CD4-positive, alpha-beta memory T cell (primary cell): ENCODE results near the gene HDAC5. TPM values are rescaled to one million over a fixed set of nuclear protein-coding genes. Genes with fewer than 3 reads are reported as not detected.
"Not testable (repeated sequence)": the region's sequence is repeated elsewhere in the genome, so short reads cannot be mapped to it uniquely, and the experiment has no call there.

Experiments used
- CTCF ChIA-PET: fragments of 350-600 bp; sonication (Branson Sonifier 250); formaldehyde crosslinking; loops from one replicate; lab custom pipeline; 2021; ENCODE audit warnings: inconsistent platforms; ENCODE audit not compliant: partially characterized antibody; lab: Charles Lee
- POLR2A ChIA-PET: fragments of 350-600 bp; sonication (Branson Sonifier 250); formaldehyde crosslinking; loops from one replicate; lab custom pipeline; 2021; ENCODE audit not compliant: partially characterized antibody; lab: Charles Lee
- DNase-seq, 5 donors: peaks; one replicate each; pipeline versions ENCODE4 v3.0.0 to v3.0.0-alpha.2; 2020 to 2022; ENCODE audit warnings: mixed read lengths in 1 of 5
- H3K27ac ChIP-seq: one replicate; pipeline ENCODE4 v1.7.0; 2013; ENCODE audit warnings: low read depth, low read length
- H3K27me3 ChIP-seq: 2 replicates; pipeline ENCODE4 v1.7.0; 2013; ENCODE audit warnings: mild to moderate bottlenecking, low read length, moderate library complexity; ENCODE audit not compliant: insufficient read depth
- H3K36me3 ChIP-seq: 2 replicates; pipeline ENCODE4 v1.7.0; 2013; ENCODE audit warnings: mild to moderate bottlenecking, low read length, moderate library complexity; ENCODE audit not compliant: insufficient read depth
- H3K4me1 ChIP-seq: 2 replicates; pipeline ENCODE4 v1.7.0; 2013; ENCODE audit warnings: mild to moderate bottlenecking, low read length, moderate library complexity; ENCODE audit not compliant: insufficient read depth
- H3K4me3 ChIP-seq, 2 donors: one replicate each; pipeline ENCODE4 v1.7.0; 2013; ENCODE audit warnings: low read length in 2 of 2, mild to moderate bottlenecking in 1 of 2
- H3K9me3 ChIP-seq, 2 donors: one replicate each; pipeline ENCODE4 v1.7.0; 2013; ENCODE audit warnings: low read length in 2 of 2, control low read depth in 1 of 2; ENCODE audit not compliant: control insufficient read depth in 1 of 2
- H3K27ac Mint-ChIP-seq, 7 donors: one replicate each; pipeline ENCODE4 v1.8.0; 2020 to 2021; ENCODE audit warnings: mixed read lengths in 7 of 7, mild to moderate bottlenecking in 6 of 7, inconsistent platforms in 3 of 7, moderate library complexity in 3 of 7
- H3K27me3 Mint-ChIP-seq, 2 donors: one replicate each; pipeline ENCODE4 v1.8.0; 2020 to 2021; ENCODE audit warnings: mixed read lengths in 2 of 2
- H3K36me3 Mint-ChIP-seq, 2 donors: one replicate each; pipeline ENCODE4 v1.8.0; 2020 to 2021; ENCODE audit warnings: mixed read lengths in 2 of 2, inconsistent platforms in 1 of 2, mild to moderate bottlenecking in 1 of 2
- H3K4me1 Mint-ChIP-seq, 4 donors: one replicate each; pipeline ENCODE4 v1.8.0; 2020 to 2021; ENCODE audit warnings: mixed read lengths in 4 of 4, mild to moderate bottlenecking in 1 of 4
- H3K4me3 Mint-ChIP-seq, 8 donors: one replicate each; pipeline ENCODE4 v1.8.0; 2020 to 2021; ENCODE audit warnings: mixed read lengths in 8 of 8, mild to moderate bottlenecking in 7 of 8, moderate library complexity in 6 of 8, inconsistent platforms in 3 of 8
- H3K9me3 Mint-ChIP-seq, 8 donors: one replicate each; pipeline ENCODE4 v1.8.0; 2020 to 2021; ENCODE audit warnings: mixed read lengths in 8 of 8, mild to moderate bottlenecking in 5 of 8, inconsistent platforms in 3 of 8, moderate library complexity in 1 of 8
- intact Hi-C: fragments of 100-400 bp; cut with micrococcal nuclease; formaldehyde crosslinking; loops from one replicate; pipeline ENCODE4 v1.15.1; 2023
- polyA plus RNA-seq, 2 donors: library from polyadenylated mRNA; unstranded; fragments of 300-500 nt; fragmentation: Illumina TruSeq; gene quantifications; one replicate each; pipeline ENCODE4 v1.2.3, GENCODE V29; 2021
- total RNA-seq, 2 experiments: library from RNA; stranded (reverse); gene quantifications; one replicate each; pipeline ENCODE4 v1.2.3, GENCODE V29; 2021

Gene HDAC5
- total and polyA plus RNA-seq, 4 experiments from 2014 or later = 12.8 to 74.2 (median 52.8) TPM

- intact Hi-C loops = loop anchor here (1.0 to 10.0 kb wide), 9 partner anchors 18 to 842 kb away; partner anchors contain the start of genes C1QL1, HROB, LSM12 and PPY
- Histone ChIP-seq H3K36me3 (no peaks in the 10 kb centered on the region), H3K9me3 (no peaks in the 10 kb centered on the region), H3K4me3 (peak overlapping the region; percentile 78 to 93), H3K27ac (peak overlapping the region; percentile 67), H3K4me1 (peaks cover 30% of the 10 kb centered on the region), H3K27me3 (no peaks in the 10 kb centered on the region)
- Mint-ChIP-seq H3K4me1 (peaks cover 29 to 57% (median 43%) of the 10 kb centered on the region in 4 donors), H3K36me3 (peaks cover 0 to 14% of the 10 kb centered on the region in 2 donors), H3K27me3 (no peaks in the 10 kb centered on the region), H3K4me3 (peak overlapping the region; percentile 90 to 95 (median 92)), H3K27ac (peak overlapping the region; percentile 87 to 97 (median 95)), H3K9me3 (no peaks in the 10 kb centered on the region)
- CTCF ChIA-PET = interaction anchor here (0.7 to 1.8 kb wide), 12 partner anchors 10 to 208 kb away, joined by 3 to 16 read pairs (median 4); partner anchors contain the start of gene HROB
- POLR2A ChIA-PET = interaction anchor here (0.8 to 3.0 kb wide), 29 partner anchors 11 to 762 kb away, joined by 3 to 29 read pairs (median 6); partner anchors contain the start of genes ATXN7L3, G6PC3, GRN and LSM12
- DNase-seq = peak in 2 of 5 donors; percentile 10 to 57
Observed at GRCh38 chr17:44122816-44123355, 555 bp downstream of the HDAC5 start.

DNA sequence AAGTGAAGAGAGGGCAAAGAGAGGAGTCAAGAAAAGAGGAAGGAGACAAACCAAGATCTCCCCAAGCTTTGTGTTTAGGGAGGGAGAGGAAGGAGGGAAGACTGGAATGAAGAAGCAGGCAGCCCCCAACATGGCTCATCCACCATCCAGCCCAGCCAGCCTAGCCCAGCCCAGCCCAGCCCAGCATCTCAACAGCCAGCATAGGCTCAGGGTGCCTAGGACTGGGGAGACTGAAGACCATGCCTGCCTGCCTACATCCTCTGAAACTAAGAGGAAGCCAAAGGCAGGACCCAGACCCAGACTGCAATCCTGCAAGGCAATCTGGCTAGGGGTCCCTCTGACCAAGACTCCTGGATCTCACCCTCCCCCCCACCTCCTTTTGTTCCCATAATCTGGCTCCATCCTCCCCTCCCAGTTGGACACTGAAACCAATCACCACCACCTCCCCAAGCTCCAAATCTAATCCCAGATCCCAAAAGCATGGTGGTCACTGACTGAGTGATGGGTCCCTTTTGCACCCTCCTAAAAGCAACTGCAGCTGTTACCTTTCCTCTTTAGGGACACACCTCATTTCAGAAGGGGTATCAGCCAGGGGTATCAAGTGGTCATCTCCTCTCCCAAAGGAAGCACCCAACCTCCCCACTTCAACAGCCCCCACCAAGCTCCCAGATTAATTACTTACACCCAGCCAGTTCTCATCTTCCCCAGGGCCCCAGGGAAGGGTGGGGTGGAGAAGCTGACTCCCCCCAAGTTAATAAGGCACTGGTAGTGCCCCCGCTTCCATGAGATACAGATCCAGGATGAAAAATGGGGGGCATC, 1.2 kb downstream of the HDAC5 start:
- H3K4me1 Mint-ChIP-seq = peaks cover 29 to 57% (median 43%) of the 10 kb centered on the region in 4 donors
- no peak for DNase-seq
- Histone ChIP-seq H3K36me3 (no peaks in the 10 kb centered on the region), H3K4me3 (peak overlapping the region; percentile 78 to 93), H3K27me3 (no peaks in the 10 kb centered on the region), H3K9me3 (no peaks in the 10 kb centered on the region), H3K27ac (peak overlapping the region; percentile 67), H3K4me1 (peaks cover 30% of the 10 kb centered on the region)
- peak overlapping the region; percentile 90 to 95 (median 92) for H3K4me3 Mint-ChIP-seq
- ChIA-PET POLR2A (interaction anchor here (1.2 to 3.0 kb wide), 12 partner anchors 11 to 202 kb away, joined by 3 to 29 read pairs (median 8); partner anchors contain the start of genes LSM12, SLC25A39, TMEM101 and TMUB2), CTCF (interaction anchor here (0.8 to 1.8 kb wide), 3 partner anchors 18 to 209 kb away, joined by 3 to 7 read pairs (median 5); no protein-coding TSS in a partner anchor)
- H3K27ac Mint-ChIP-seq = peak overlapping the region; percentile 87 to 97 (median 95)
- peaks cover 0 to 14% of the 10 kb centered on the region in 2 donors for H3K36me3 Mint-ChIP-seq
- intact Hi-C loops = loop anchor here (2.0 to 10.0 kb wide), 4 partner anchors 115 to 843 kb away; partner anchors contain the start of genes C1QL1 and PPY
- no peaks in the 10 kb centered on the region for H3K9me3 Mint-ChIP-seq
- no peaks in the 10 kb centered on the region for H3K27me3 Mint-ChIP-seq

GRCh38 chr17:44120851-44121605, 2.4 kb downstream of the HDAC5 start:
- POLR2A ChIA-PET = interaction anchor here (0.8 to 3.0 kb wide), 2 partner anchors 10 to 100 kb away, joined by 3 to 29 read pairs; partner anchors contain the start of gene UBTF
- H3K4me1 ChIP-seq = peaks cover 30% of the 10 kb centered on the region
- intact Hi-C loops = loop anchor here (5.0 to 10.0 kb wide), 3 partner anchors 179 to 844 kb away; partner anchors contain the start of genes C1QL1 and PPY

GRCh38 chr17:44120281-44120680, 3.2 kb downstream of the HDAC5 start:
- H3K36me3 ChIP-seq, H3K9me3 ChIP-seq, H3K27ac ChIP-seq, H3K4me3 ChIP-seq, CTCF ChIA-PET, H3K27me3 Mint-ChIP-seq, DNase-seq, H3K27me3 ChIP-seq, H3K9me3 Mint-ChIP-seq: not testable (repeated sequence)
- H3K4me1 ChIP-seq = peaks cover 30% of the 10 kb centered on the region
- H3K4me3 Mint-ChIP-seq = peak overlapping the region in 3 of 8 donors; percentile 10 to 46 (median 39)
- H3K4me1 Mint-ChIP-seq = peaks cover 32 to 71% (median 47%) of the 10 kb centered on the region in 4 donors
- peak overlapping the region in 3 of 7 donors; percentile 35 to 54 (median 37) for H3K27ac Mint-ChIP-seq
- POLR2A ChIA-PET = interaction anchor here (0.8 kb wide), 1 partner anchor 9 kb away, joined by 3 read pairs; no protein-coding TSS in a partner anchor
- intact Hi-C loops = loop anchor here (5.0 to 10.0 kb wide), 3 partner anchors 178 to 845 kb away; partner anchors contain the start of genes C1QL1 and PPY
- H3K36me3 Mint-ChIP-seq = peaks cover 8 to 23% of the 10 kb centered on the region in 2 donors

More at GRCh38 chr17:44120851-44121605, 2.4 kb downstream of the HDAC5 start:
- Mint-ChIP-seq H3K4me3 (peak overlapping the region in 7 of 8 donors; percentile 73 to 94 (median 92)), H3K4me1 (peaks cover 32 to 67% (median 47%) of the 10 kb centered on the region in 4 donors), H3K27ac (peak overlapping the region in 6 of 7 donors; percentile 94 to 97 (median 96)), H3K27me3 (no peaks in the 10 kb centered on the region), H3K9me3 (no peaks in the 10 kb centered on the region), H3K36me3 (peaks cover 8 to 20% of the 10 kb centered on the region in 2 donors)
- Histone ChIP-seq H3K9me3 (no peaks in the 10 kb centered on the region), H3K4me3 (no peak overlapping the region), H3K36me3 (peaks cover 5% of the 10 kb centered on the region), H3K27ac (no peak overlapping the region), H3K27me3 (no peaks in the 10 kb centered on the region)
- no peak for DNase-seq
- CTCF ChIA-PET = interaction anchor here (0.6 to 0.7 kb wide), 2 partner anchors 43 to 210 kb away, joined by 3 read pairs; no protein-coding TSS in a partner anchor

- ChIA-PET CTCF (no interaction called here), POLR2A (no interaction called here)
- peaks cover 30% of the 10 kb centered on the region for H3K4me1 ChIP-seq
- Mint-ChIP-seq H3K27ac (peak overlapping the region in 2 of 7 donors; percentile 53 to 63), H3K9me3 (no peaks in the 10 kb centered on the region), H3K36me3 (peaks cover 8 to 24% of the 10 kb centered on the region in 2 donors), H3K27me3 (no peaks in the 10 kb centered on the region), H3K4me3 (no peak overlapping the region), H3K4me1 (peaks cover 32 to 71% (median 47%) of the 10 kb centered on the region in 4 donors)
- H3K36me3 ChIP-seq = peaks cover 8% of the 10 kb centered on the region
- no peak overlapping the region for H3K4me3 ChIP-seq
- H3K27me3 ChIP-seq = no peaks in the 10 kb centered on the region
- H3K27ac ChIP-seq = no peak overlapping the region
- intact Hi-C loops = loop anchor here (5.0 to 10.0 kb wide), 3 partner anchors 177 to 845 kb away; partner anchors contain the start of genes C1QL1 and PPY
- H3K9me3 ChIP-seq = no peaks in the 10 kb centered on the region
- no peak for DNase-seq
Observed at GRCh38 chr17:44119798-44120197, 3.6 kb downstream of the HDAC5 start.

DNA sequence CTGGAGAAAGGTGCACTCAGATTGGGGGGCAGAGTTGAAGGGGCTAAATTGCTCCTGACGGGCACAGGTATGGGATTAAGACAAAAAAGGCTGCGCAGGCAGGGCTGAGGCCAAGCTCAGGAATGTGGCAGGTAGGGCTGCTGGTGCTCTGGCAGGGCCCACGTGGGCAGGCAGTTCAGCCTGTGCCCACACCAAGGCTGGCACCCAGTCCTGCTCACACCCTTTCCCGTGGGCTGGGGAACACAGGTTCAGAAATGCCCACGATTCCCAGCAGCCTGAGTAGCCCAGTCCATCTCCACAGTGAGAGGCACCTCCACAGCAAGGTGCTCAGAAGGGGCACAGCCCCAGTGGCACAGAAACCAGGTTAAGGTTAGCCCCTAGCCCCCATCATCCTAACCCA, 4.4 kb downstream of the HDAC5 start:
- Mint-ChIP-seq H3K9me3 (no peaks in the 10 kb centered on the region), H3K4me1 (peaks cover 30 to 73% (median 44%) of the 10 kb centered on the region in 4 donors), H3K27me3 (no peaks in the 10 kb centered on the region), H3K4me3 (no peak overlapping the region), H3K27ac (peak overlapping the region in 3 of 7 donors; percentile 16 to 87 (median 63)), H3K36me3 (peaks cover 8 to 24% of the 10 kb centered on the region in 2 donors)
- DNase-seq = no peak
- Histone ChIP-seq H3K9me3 (no peaks in the 10 kb centered on the region), H3K36me3 (peaks cover 8% of the 10 kb centered on the region), H3K4me3 (no peak overlapping the region), H3K27ac (no peak overlapping the region), H3K27me3 (no peaks in the 10 kb centered on the region), H3K4me1 (peaks cover 27% of the 10 kb centered on the region)
- CTCF ChIA-PET = interaction anchor here (0.5 kb wide), 1 partner anchor 54 kb away, joined by 3 read pairs; no protein-coding TSS in a partner anchor
- POLR2A ChIA-PET = no interaction called here
- intact Hi-C loops = no loop called here
